ENCODE measurements around the gene PEX3. TPM values are rescaled to one million over a fixed set of nuclear protein-coding genes. Genes with fewer than 3 reads are reported as not detected.
"Not testable (repeated sequence)": the region's sequence is repeated elsewhere in the genome, so short reads cannot be mapped to it uniquely, and the experiment has no call there.

Gene PEX3
- total RNA-seq, 1 donor from 2014 or later: 12.8 TPM

DNA sequence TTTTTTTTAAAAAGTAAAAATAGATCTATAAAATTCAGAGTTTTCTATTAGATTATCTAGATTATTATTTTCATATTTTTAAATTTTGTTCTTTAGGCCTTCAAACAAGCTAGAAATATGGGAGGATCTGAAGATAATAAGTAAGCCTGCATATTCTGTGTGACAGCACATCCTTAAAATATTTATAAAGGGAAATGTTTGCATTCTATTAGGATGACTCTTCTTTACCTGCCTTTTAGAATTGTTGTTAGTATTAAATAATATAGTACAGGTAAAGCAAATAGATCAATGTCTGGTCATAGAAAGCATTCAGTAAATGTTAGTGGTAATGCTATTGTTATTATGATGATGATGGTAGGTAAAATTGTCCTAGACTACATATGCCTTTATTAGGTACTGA is 17.4 kb downstream of the PEX3 start:
- TF ChIP-seq, protein P1, sequence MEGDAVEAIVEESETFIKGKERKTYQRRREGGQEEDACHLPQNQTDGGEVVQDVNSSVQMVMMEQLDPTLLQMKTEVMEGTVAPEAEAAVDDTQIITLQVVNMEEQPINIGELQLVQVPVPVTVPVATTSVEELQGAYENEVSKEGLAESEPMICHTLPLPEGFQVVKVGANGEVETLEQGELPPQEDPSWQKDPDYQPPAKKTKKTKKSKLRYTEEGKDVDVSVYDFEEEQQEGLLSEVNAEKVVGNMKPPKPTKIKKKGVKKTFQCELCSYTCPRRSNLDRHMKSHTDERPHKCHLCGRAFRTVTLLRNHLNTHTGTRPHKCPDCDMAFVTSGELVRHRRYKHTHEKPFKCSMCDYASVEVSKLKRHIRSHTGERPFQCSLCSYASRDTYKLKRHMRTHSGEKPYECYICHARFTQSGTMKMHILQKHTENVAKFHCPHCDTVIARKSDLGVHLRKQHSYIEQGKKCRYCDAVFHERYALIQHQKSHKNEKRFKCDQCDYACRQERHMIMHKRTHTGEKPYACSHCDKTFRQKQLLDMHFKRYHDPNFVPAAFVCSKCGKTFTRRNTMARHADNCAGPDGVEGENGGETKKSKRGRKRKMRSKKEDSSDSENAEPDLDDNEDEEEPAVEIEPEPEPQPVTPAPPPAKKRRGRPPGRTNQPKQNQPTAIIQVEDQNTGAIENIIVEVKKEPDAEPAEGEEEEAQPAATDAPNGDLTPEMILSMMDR (conservative IDR thresholded peaks at IDR 0.05): no peak
- H3K4me3 Mint-ChIP-seq: no peak overlapping the region
- no peak for DNase-seq (ENCODE audit: extremely low spot score, unreplicated experiment)
- H3K9me3 Mint-ChIP-seq: no peaks in the 10 kb centered on the region
- H3K4me1 Mint-ChIP-seq (ENCODE audit: unreplicated experiment): no peaks in the 10 kb centered on the region
- no peak overlapping the region for H3K27ac Mint-ChIP-seq
- H3K36me3 Mint-ChIP-seq: peaks cover 4% of the 10 kb centered on the region
- H3K27me3 Mint-ChIP-seq: no peaks in the 10 kb centered on the region

DNA sequence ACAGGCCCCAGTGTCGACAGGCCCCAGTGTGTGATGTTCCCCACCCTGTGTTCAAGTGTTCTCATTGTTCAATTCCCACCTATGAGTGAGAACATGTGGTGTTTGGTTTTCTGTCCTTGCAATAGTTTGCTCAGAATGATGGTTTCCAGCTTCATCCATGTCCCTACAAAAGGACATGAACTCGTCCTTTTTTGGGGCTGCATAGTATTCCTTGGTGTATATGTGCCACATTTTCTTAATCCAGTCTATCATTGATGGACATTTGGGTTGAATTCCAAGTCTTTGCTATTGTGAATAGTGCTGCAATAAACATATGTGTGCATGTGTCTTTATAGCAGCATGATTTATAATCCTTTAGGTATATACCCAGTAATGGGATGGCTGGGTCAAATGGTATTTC is 18.2 kb downstream of the PEX3 start:
- not testable (repeated sequence) for H3K4me3 Mint-ChIP-seq

DNA sequence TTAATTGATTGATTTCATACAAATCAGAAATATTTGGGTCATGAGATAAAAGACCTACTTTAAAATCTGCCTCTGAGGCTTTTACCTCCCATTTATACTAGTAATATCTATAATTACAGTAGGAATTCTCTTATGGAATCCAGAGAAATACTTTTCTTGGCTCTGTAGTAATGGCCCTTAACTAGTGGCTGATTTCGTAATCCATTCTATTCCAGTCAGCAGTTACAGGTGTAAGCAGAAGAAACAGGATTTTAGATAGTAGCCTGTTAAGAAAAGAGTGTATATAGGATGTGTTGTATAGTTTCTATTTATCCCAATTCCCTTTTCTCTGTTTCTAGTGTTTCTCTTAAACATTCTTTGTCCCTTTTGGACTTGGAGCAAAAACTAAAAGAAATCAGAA is 21.2 kb downstream of the PEX3 start:
- Mint-ChIP-seq H3K4me3 (no peak overlapping the region), H3K36me3 (peaks cover 22% of the 10 kb centered on the region), H3K27ac (no peak overlapping the region), H3K9me3 (no peaks in the 10 kb centered on the region), H3K27me3 (no peaks in the 10 kb centered on the region), H3K4me1 (ENCODE audit: unreplicated experiment) (no peaks in the 10 kb centered on the region)
- TF ChIP-seq, protein P1 (conservative IDR thresholded peaks at IDR 0.05): no peak
- DNase-seq (ENCODE audit: extremely low spot score, unreplicated experiment): no peak

More for the DNA sequence above, 18.2 kb downstream of the PEX3 start:
- not testable (repeated sequence) for H3K4me1 Mint-ChIP-seq (ENCODE audit: unreplicated experiment); H3K9me3 Mint-ChIP-seq; H3K27ac Mint-ChIP-seq; H3K27me3 Mint-ChIP-seq; DNase-seq (ENCODE audit: extremely low spot score, unreplicated experiment); H3K36me3 Mint-ChIP-seq

DNA sequence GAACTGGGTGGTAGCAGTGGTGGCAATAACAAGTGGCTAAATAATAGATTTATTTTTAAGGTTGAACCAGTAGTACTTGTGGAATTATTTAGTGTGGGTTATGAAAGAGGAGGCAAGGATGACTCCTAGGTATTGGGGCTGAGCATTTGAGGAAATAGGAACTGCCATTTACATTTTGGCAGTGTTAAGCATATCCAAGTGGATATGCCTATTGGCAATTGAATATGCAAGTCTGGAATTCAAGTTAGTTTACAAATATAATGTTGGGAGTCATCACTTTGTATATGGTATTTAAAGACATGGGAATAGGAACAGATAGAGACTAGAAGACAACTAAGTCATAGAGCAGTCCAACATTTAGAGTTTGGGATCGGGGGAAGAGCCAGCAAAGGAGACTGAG is 25.9 kb downstream of the PEX3 start:
- TF ChIP-seq, protein P1 (conservative IDR thresholded peaks at IDR 0.05): no peak
- peaks cover 29% of the 10 kb centered on the region for H3K36me3 Mint-ChIP-seq
- H3K4me1 Mint-ChIP-seq (ENCODE audit: unreplicated experiment): no peaks in the 10 kb centered on the region
- H3K4me3 Mint-ChIP-seq: no peak overlapping the region
- no peak overlapping the region for H3K27ac Mint-ChIP-seq
- H3K9me3 Mint-ChIP-seq: no peaks in the 10 kb centered on the region
- H3K27me3 Mint-ChIP-seq: no peaks in the 10 kb centered on the region
- no peak for DNase-seq (ENCODE audit: extremely low spot score, unreplicated experiment)

DNA sequence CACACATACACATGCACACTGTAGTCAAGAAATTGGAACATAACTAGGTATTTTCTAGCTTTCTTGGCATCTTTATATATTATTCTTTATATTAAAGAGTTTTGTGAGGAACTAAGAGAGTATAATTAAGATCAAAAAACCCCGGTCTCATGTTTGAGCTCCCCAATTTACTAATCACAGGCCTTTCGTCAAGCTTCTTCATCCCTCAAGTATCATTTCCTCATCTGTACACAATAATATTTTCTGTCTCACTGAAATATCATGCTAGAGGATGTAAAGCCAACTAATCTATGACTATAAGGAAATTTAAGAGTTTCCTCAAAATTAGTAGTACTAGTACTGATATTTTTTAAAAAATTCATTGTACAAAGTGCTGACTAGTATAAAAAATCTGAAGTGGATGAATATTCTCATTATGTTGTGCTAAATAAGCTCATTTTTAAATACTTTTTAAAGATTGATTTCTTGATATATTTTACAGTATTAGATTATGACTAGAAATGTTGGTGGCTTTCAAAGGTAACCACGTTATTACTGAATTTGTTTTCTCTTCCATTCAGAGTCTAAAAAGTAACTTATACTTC is 28.0 kb downstream of the PEX3 start:
- Mint-ChIP-seq H3K36me3 (peaks cover 20% of the 10 kb centered on the region), H3K27ac (no peak overlapping the region), H3K4me3 (no peak overlapping the region), H3K4me1 (ENCODE audit: unreplicated experiment) (no peaks in the 10 kb centered on the region), H3K27me3 (no peaks in the 10 kb centered on the region), H3K9me3 (no peaks in the 10 kb centered on the region)
- no peak for DNase-seq (ENCODE audit: extremely low spot score, unreplicated experiment)
- TF ChIP-seq, protein P1 (conservative IDR thresholded peaks at IDR 0.05): no peak

DNA sequence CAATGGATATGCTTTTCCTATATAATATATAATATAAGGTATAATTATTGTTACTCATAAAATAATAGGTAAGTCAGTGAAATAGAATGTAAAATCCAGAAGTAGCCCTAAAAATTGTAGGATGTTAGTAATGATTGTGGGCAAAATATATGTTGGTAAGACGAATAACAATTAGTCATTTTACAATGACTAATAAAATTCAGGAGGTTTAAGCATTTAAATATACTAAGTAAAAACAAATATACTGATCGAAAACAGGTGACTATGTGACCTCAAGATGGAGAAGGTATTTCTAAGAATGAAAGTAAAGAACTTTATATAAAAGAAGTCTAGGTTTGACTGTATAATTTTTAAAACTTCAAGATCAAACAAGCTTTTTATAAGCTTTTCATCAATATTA is 32.0 kb downstream of the PEX3 start:
- no peaks in the 10 kb centered on the region for H3K4me1 Mint-ChIP-seq (ENCODE audit: unreplicated experiment)
- no peak for DNase-seq (ENCODE audit: extremely low spot score, unreplicated experiment)
- H3K9me3 Mint-ChIP-seq: no peaks in the 10 kb centered on the region
- no peaks in the 10 kb centered on the region for H3K27me3 Mint-ChIP-seq
- TF ChIP-seq, protein P1 (conservative IDR thresholded peaks at IDR 0.05): no peak
- no peak overlapping the region for H3K4me3 Mint-ChIP-seq
- H3K36me3 Mint-ChIP-seq: peaks cover 7% of the 10 kb centered on the region
- no peak overlapping the region for H3K27ac Mint-ChIP-seq
